GM21381 (cell line): ENCODE data around the gene PSG3.
"Not testable (repeated sequence)": the region's sequence is repeated elsewhere in the genome, so short reads cannot be mapped to it uniquely, and the experiment has no call there.

Experiments used
- ATAC-seq: cut with Tn5 transposase; IDR thresholded peaks from one replicate; pipeline ENCODE4 v1.9.1; 2021; ENCODE audit warnings: mild to moderate bottlenecking, moderate library complexity; ENCODE audit not compliant: unreplicated experiment

The PSG3 gene

DNA sequence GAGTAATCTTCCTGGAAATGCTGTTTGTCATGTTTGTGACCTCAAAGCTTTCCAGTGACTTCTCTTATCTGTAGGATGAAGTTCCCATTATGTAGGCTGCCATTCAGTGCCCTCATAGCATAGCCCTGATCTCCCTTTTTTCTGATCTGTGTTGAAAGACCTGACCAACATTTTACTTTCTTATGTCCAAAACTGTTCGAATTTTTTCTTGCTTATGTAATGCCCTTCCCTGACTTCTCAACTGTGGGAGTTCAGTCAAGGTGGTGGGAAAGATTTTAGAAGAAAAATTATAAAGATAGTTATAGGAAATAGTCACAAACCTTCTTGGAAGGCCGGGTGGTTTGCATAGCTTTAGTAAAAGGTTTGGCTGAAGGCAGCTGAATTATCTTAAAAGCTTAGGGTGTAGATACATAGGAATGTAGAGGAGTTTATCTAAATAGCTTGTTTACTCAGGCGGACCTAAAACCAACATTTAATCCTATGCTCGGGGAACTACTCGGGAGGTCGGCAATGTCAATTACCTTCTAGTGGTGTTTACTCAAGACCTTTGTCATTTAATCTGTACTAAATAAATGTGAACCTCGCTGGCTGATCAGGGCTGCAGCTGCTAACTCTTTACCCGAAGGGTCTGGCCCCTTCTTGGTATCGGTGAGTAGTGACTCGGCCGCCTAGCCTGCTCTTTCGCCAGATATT is 44.3 kb downstream of the PSG3 start:
- ATAC-seq: no peak

DNA sequence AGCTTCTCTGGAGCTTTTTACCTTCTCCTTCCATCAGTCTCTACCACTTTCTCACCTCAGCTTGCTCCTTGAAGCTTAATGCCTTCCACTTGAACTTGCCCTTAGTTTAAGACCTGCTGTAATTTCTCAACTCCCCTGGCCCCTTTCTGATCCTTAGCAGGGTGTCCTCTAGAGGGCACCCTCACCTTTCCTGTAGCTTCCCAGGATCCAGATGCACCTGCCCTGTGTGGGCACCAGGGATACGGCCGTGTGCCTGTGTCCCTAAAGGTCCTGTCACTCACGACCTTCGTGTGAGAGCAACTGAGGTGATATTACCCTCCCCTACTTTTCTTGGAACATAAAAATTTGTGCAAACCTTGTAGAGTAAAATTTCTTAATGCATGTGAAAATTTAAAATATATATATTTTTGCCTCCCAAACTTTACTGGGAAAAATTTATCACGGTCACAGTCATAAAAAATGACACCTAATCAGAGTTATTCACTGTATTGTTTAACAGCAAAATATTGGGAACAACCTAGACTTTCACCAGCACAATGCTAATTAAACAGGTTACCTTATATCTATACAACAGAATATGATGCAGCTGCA is 46.4 kb downstream of the PSG3 start:
- no peak for ATAC-seq

DNA sequence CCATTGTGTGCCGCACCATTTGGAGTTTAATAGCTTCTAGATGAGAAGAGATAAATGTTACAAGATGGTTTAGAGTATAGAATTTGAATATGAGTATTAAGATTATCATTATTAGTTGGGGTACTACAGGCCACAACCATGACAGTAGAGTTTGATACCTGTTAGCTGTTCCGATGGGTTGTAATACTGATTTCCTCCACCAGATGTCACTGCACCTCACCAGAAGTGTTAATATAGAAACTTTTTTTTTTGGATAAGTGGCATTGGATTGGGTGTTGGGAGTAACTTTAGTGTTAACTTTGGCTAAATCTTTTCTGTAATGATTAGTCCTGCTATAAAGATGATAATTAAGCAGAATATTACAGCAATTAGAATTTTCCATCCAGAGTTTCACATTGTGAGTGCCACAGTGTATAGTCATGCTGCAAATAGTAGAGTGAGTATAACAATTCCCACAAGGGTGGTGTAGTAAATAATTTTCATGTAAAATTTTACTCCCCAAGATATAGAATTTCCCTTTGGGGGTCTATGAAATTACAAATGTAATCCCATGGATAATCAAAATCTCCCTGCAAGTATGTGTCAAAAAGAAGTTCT is 56.3 kb downstream of the PSG3 start:
- ATAC-seq: no peak

DNA sequence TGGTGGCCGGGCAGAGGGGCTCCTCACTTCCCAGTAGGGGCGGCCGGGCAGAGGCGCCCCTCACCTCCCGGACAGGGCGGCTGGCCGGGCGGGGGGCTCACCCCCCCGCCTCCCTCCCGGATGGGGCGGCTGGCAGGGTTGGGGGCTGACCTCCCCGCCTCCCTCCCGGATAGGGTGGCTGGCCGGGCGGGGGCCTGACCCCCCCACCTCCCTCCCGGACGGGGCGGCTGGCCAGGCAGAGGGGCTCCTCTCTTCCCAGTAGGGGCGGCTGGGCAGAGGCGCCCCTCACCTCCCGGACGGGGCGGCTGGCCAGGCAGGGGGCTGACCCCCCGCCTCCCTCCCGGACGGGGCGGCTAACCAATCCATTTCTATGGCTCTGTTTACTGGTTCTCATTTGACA is 64.0 kb downstream of the PSG3 start:
- not testable (repeated sequence) for ATAC-seq

DNA sequence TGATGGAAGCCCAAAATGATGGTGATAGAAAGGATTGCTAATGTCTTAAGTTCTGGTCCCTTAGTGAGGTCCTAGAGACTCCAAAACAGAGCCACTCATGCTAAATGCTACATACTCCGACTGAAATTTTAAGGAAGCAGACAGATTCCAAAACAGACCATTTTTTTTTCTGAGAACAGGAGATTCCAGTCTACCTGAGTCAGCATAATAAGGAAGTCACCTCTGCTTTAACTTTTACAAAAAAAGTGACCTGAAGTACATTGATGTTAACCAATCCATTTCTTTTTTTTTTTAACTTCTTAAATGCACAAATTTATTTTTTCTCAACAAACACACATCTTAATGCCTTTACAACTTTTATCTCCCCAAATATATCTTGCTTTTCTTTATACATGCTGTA is 65.7 kb downstream of the PSG3 start:
- ATAC-seq: not testable (repeated sequence)
